ENCODE results near the gene RASL10A.

Gene RASL10A

GRCh38 chr22:29337631-29338284 is 22.3 kb upstream of the RASL10A start:
- DNase-seq: no peak

GRCh38 chr22:29336751-29337490 is 21.4 kb upstream of the RASL10A start:
- no peak for DNase-seq

GRCh38 chr22:29335656-29336055 is 20.2 kb upstream of the RASL10A start:
- DNase-seq: no peak

- DNase-seq: no peak
Observed at GRCh38 chr22:29334696-29335344, 19.3 kb upstream of the RASL10A start.

- no peak for DNase-seq
Observed at GRCh38 chr22:29334148-29334547, 18.7 kb upstream of the RASL10A start.

GRCh38 chr22:29332886-29333496 is 17.5 kb upstream of the RASL10A start:
- DNase-seq: no peak

GRCh38 chr22:29331658-29332300 is 16.3 kb upstream of the RASL10A start:
- DNase-seq: no peak

- DNase-seq: no peak
Observed at GRCh38 chr22:29331213-29331612, 15.7 kb upstream of the RASL10A start.

GRCh38 chr22:29330753-29331152 is 15.3 kb upstream of the RASL10A start:
- DNase-seq: no peak

- DNase-seq: no peak
Observed at GRCh38 chr22:29330291-29330690, 14.8 kb upstream of the RASL10A start.

- no peak for DNase-seq
Observed at GRCh38 chr22:29329581-29329980, 14.1 kb upstream of the RASL10A start.

GRCh38 chr22:29328566-29329500 is 13.3 kb upstream of the RASL10A start:
- no peak for DNase-seq

GRCh38 chr22:29328055-29328454 is 12.6 kb upstream of the RASL10A start:
- no peak for DNase-seq

GRCh38 chr22:29327089-29327764 is 11.7 kb upstream of the RASL10A start:
- DNase-seq: no peak

- no peak for DNase-seq
Observed at GRCh38 chr22:29326481-29326880, 11.0 kb upstream of the RASL10A start.

GRCh38 chr22:29325785-29326315 is 10.4 kb upstream of the RASL10A start:
- no peak for DNase-seq

- no peak for DNase-seq
Observed at GRCh38 chr22:29325356-29325755, 9.9 kb upstream of the RASL10A start.

- no peak for DNase-seq
Observed at GRCh38 chr22:29323641-29324040, 8.1 kb upstream of the RASL10A start.

GRCh38 chr22:29320546-29320945 is 5.0 kb upstream of the RASL10A start:
- no peak for DNase-seq

- no peak for DNase-seq
Observed at GRCh38 chr22:29319072-29319471, 3.6 kb upstream of the RASL10A start.

GRCh38 chr22:29317827-29318454 is 2.4 kb upstream of the RASL10A start:
- DNase-seq: no peak
